Esophagus (tissue), 2 donors: ENCODE data around the gene ACTRT2. TPM values are rescaled to one million over a fixed set of nuclear protein-coding genes. Genes with fewer than 3 reads are reported as not detected.

Experiments
- H3K27ac ChIP-seq, 2 donors: one replicate each; pipeline ENCODE4 v1.5.1; 2013; ENCODE audit warnings: low read depth in 2 of 2, mild to moderate bottlenecking in 2 of 2, inconsistent platforms in 1 of 2, low read length in 1 of 2, moderate library complexity in 1 of 2
- H3K27me3 ChIP-seq, 2 donors: one replicate each; pipeline ENCODE4 v1.6.1; 2013; ENCODE audit warnings: low read length in 2 of 2, control low read depth in 1 of 2, mild to moderate bottlenecking in 1 of 2; ENCODE audit not compliant: insufficient read depth in 2 of 2, control insufficient read depth in 1 of 2
- H3K36me3 ChIP-seq, 2 donors: one replicate each; pipeline ENCODE4 v1.6.1; 2013; ENCODE audit warnings: low read length in 1 of 2; ENCODE audit not compliant: control insufficient read depth in 2 of 2, insufficient read depth in 2 of 2
- H3K4me1 ChIP-seq, 2 donors: one replicate each; pipeline ENCODE4 v1.6.1; 2013; ENCODE audit warnings: low read length in 1 of 2; ENCODE audit not compliant: control insufficient read depth in 2 of 2, insufficient read depth in 2 of 2
- H3K4me3 ChIP-seq, 2 donors: one replicate each; pipeline ENCODE4 v1.5.1; 2013; ENCODE audit warnings: low read length in 2 of 2, mild to moderate bottlenecking in 2 of 2, low read depth in 1 of 2, moderate library complexity in 1 of 2
- H3K9me3 ChIP-seq, 2 donors: one replicate each; pipeline ENCODE4 v1.6.1; 2013; ENCODE audit warnings: mild to moderate bottlenecking in 2 of 2, low read depth in 1 of 2, low read length in 1 of 2, moderate library complexity in 1 of 2; ENCODE audit not compliant: control insufficient read depth in 2 of 2, insufficient read depth in 1 of 2
- WGBS, 2 donors: extraction: QIAGEN DNeasy Blood & Tissue Kit; methylation state at CpG; one replicate each; pipeline ENCODE4 v1.1.7; 2013; 5-methylcytosine and 5-hydroxymethylcytosine counted together
- polyA plus RNA-seq, 2 donors: library from polyadenylated mRNA; stranded (reverse); fragments of 200-250 nt; gene quantifications; one replicate each; pipeline ENCODE4 v1.2.3, GENCODE V29; 2013
- donor health status: healthy with polysubstance abuse.
- donor health status: Bipolar disorder and iron deficiency.

ACTRT2 gene
- polyA plus RNA-seq, 2 donors, result not detected

DNA sequence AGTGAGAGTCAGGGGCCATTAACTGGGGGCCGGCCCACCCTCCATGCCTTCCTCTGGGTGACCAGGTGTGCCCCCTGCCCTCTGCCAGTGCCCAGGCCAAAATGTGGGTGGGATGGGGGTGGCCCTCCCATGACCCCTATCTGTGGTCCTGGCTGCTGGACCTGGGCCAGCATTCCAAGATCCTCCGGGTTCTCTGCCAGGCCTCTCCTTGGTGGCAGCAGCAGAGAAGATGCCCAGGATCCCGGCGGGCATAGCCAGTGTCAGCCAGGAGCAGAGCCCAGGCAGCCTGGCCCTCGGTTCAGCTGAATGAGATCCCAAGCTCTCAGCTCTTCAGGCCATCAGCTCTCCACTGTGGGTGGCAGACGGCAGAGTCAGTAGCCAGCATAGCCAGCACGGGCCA lies 31.3 kb upstream of the ACTRT2 start:
- Histone ChIP-seq H3K9me3 (peaks cover 3 to 6% of the 10 kb centered on the region in 2 donors), H3K4me3 (no peak overlapping the region), H3K27me3 (no peaks in the 10 kb centered on the region), H3K27ac (no peak overlapping the region), H3K4me1 (no peaks in the 10 kb centered on the region), H3K36me3 (no peaks in the 10 kb centered on the region)
- WGBS, 2 donors, result 85 to 86% methylated on average over 7 of the region's 7 CpGs

DNA sequence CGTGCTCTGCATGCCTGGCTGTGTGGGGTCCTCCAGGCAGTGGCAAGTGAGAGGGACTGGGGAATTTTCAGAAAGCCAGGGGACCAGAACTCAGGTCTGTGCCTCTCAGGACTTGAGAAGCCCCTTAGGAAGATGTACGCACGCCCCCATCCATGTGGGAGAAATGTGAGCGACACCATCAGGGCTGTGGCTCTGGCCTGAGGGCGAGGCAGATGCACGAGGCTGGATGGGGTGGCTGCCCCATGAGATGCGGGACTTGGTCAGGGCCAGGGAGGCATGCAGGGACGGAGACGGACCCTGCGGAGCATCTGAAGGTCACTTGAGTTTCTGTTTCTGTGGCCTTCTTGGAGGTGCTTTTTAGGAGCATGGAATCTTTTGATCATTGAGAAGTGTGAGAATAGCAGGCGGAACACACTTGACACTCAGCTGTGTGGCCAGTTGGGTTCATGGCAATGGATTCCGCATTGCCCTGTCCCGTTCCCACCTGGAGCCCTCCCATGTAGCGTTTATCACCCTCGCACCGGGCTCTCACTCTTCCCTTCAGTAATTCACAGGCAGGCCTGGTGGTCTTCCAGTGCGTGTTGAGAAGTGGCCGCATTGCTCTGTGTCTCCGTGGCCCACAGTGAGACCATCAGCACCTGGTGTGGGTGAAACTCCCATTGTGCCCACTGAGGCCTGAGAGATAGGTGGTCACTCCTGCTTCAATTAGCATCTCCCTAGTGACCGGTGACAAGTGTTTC lies 30.7 kb upstream of the ACTRT2 start:
- Histone ChIP-seq H3K27me3 (no peaks in the 10 kb centered on the region), H3K4me3 (no peak overlapping the region), H3K36me3 (no peaks in the 10 kb centered on the region), H3K27ac (no peak overlapping the region), H3K9me3 (peaks cover 3 to 6% of the 10 kb centered on the region in 2 donors), H3K4me1 (no peaks in the 10 kb centered on the region)
- 90 to 95% methylated on average over 20 of the region's 20 CpGs for WGBS, 2 donors

DNA sequence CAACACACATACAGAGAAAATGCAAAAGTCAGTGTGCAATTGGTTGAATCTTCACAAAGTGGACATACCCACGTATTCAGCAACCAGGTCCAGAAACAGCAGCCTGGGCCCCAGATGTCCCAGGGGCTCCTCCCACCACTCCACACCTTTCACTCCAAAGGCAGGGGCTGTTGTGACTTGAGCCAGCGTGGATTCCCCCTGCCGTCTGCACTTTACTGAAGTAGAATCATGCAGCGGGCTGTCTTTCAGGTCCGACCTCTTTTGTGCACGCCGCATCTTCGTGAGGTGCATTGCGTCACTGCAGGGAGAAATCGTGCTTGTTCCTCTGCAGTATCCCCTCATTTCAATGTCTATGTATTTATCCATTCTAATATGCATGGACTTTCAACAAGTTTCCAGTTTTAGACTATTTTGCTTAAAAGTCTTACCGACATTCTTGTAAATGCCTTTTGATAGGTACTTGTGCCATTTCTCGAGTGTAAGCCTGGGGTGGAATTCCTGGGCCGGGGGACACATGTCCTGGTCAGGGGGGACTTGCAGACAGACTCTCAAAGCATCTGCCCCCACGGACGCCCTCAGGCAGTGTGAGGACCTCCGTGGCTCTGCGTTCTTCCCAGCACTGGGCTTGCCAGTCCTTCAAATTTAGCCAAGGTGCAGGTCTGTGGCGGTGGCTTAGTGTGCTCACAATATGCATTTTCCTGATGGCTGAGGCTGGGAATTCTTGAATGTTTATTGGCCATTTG lies 29.3 kb upstream of the ACTRT2 start:
- H3K4me3 ChIP-seq, result no peak overlapping the region
- H3K27ac ChIP-seq, result no peak overlapping the region
- H3K4me1 ChIP-seq, result no peaks in the 10 kb centered on the region
- H3K36me3 ChIP-seq, result no peaks in the 10 kb centered on the region
- no peaks in the 10 kb centered on the region for H3K27me3 ChIP-seq
- peaks cover 0 to 6% of the 10 kb centered on the region in 2 donors for H3K9me3 ChIP-seq
- WGBS, 2 donors, result 74 to 76% methylated on average over 18 of the region's 18 CpGs

DNA sequence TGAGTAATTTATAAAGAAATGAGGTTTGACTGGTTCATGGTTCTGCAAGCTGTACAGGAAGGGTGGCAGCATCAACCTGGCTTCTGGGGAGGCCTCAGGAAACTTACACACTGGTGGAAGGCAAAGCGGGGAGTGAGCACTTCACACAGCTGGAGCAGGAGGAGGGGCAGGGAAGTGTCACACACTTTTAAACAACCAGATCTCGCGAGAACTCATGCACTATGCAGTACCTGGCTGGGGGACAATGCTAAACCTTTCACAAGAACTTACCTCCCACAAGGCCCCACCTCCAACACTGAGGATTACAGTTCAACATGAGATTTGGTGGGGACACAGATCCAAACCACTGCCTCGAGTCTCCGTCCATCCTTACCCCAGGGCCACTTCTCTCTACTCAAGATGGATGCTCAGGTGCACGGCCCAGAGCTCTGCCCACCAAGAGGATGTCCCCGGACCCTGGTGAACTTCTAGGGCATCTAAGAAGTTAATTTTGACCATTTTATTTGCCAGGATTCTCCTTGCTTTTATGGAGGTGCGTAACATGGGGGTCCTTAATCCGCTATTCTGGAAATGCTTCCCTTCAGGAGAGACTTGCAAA lies 22.7 kb upstream of the ACTRT2 start:
- H3K36me3 ChIP-seq, result no peaks in the 10 kb centered on the region
- H3K9me3 ChIP-seq, result peaks cover 0 to 8% of the 10 kb centered on the region in 2 donors
- H3K4me1 ChIP-seq, result no peaks in the 10 kb centered on the region
- H3K27me3 ChIP-seq, result no peaks in the 10 kb centered on the region
- H3K27ac ChIP-seq, result no peak overlapping the region
- no peak overlapping the region for H3K4me3 ChIP-seq
- 84% methylated on average over 9 of the region's 9 CpGs for WGBS, 2 donors

DNA sequence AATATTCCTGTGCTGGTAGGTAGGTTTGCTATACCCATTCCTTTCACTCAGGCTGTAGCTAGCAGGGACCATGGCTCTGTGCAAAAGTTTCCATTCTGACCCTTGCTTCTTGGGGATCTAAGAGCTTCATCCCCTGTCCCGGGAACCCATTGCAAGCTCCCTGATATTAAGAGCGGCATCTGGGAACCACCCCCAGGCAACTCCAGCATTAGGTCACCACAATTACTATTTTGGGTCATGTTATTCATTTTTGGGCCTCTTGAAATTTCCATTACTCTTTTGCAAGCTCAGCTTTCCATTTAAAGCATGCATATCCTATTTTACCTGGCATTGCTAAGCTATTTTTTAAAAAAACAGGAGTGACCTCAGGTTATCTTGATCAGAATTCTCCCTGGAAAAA lies 22.1 kb upstream of the ACTRT2 start:
- Histone ChIP-seq H3K4me1 (no peaks in the 10 kb centered on the region), H3K9me3 (peaks cover 0 to 6% of the 10 kb centered on the region in 2 donors), H3K27ac (no peak overlapping the region), H3K36me3 (no peaks in the 10 kb centered on the region), H3K4me3 (no peak overlapping the region), H3K27me3 (no peaks in the 10 kb centered on the region)
- 77 to 85% methylated on average over 2 of the region's 2 CpGs for WGBS, 2 donors

DNA sequence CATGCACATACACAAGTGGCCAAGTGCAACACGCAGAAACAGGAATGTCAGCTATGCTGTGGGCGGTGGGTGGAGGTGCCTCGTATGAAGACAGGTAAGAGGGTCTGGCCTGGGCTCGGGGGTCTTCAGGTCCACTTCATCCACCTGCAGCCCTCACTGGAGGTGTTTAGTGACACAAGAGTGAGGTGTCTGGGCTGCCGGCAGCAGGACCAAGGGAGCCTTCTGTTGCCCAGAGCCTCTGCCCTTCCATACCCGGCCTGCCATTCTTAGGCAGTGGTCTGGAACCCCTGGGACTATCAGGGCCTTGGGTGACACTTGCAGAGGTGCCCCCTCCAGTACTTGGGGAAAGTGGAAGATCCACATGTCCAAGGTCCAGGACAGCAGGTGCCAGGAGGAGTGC lies 21.7 kb upstream of the ACTRT2 start:
- Histone ChIP-seq H3K4me3 (no peak overlapping the region), H3K36me3 (no peaks in the 10 kb centered on the region), H3K4me1 (no peaks in the 10 kb centered on the region), H3K27ac (no peak overlapping the region), H3K27me3 (peaks cover 0 to 3% of the 10 kb centered on the region in 2 donors), H3K9me3 (peaks cover 0 to 4% of the 10 kb centered on the region in 2 donors)
- 56 to 62% methylated on average over 6 of the region's 6 CpGs for WGBS, 2 donors

DNA sequence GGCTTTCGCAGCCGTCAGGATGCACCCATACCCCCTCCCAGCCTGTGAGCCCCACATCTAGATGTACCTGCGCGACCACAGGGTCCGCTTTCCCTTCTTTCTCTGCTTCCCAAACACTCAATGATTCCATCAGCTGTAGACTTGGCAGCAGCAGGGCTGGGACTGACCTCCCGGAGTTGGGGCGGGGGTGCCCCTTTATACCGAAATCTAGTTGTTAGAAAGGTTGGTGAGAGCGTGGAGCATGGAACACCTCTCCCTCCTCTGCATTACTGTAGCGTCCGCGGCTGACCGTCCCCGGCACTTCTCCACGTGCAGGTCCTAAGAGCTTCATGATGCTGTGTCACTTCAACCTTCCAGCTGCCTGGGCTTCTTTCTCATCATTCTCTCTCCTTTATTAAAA lies 21.1 kb upstream of the ACTRT2 start:
- Histone ChIP-seq H3K9me3 (peaks cover 0 to 4% of the 10 kb centered on the region in 2 donors), H3K27me3 (peaks cover 0 to 5% of the 10 kb centered on the region in 2 donors), H3K4me1 (no peaks in the 10 kb centered on the region), H3K4me3 (no peak overlapping the region), H3K27ac (no peak overlapping the region), H3K36me3 (no peaks in the 10 kb centered on the region)
- 84 to 88% methylated on average over 15 of the region's 15 CpGs for WGBS, 2 donors

DNA sequence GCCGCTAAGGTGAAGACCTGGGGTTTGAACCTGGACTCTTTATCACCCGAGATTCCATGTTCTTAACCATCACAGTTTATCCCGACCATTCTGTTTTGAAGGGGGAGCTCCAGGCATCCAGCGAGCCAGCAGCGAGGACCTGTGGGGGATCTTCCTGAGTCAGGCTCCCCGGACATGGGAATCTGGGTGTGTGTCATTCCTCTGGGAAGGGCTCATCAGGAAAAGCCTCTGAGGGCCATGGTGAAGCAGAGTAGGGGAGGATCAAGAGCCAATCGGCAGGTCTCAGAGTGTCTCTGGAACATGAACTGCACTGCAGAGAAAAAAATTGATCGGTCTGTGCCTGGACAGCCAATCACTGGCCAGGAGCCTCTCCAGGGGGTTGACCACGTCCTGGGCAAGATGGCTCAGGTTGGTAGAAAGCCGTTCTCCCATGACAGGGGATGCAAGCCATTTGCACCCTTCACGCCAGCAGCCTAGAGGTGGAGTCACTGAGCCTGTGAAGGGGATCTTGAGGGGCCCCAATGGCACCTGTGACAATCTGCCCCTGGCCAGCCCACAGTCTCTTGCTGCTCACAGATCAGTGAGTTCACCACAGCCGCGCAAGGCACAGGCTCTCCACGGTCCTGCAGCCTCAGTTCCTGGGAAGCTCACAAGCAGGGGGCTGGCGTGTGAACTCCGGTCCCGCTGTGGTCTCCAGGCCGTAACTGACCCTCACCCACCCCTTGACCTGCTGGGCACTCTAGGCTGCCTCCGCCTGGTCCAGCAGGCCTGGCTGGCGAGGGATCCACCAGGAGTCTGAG lies 20.4 kb upstream of the ACTRT2 start:
- H3K9me3 ChIP-seq, result peaks cover 0 to 4% of the 10 kb centered on the region in 2 donors
- 75 to 76% methylated on average over 20 of the region's 20 CpGs for WGBS, 2 donors
- H3K27ac ChIP-seq, result no peak overlapping the region
- no peaks in the 10 kb centered on the region for H3K4me1 ChIP-seq
- H3K27me3 ChIP-seq, result peaks cover 0 to 5% of the 10 kb centered on the region in 2 donors
- no peak overlapping the region for H3K4me3 ChIP-seq
- H3K36me3 ChIP-seq, result no peaks in the 10 kb centered on the region
